C4-2B (cell line): ENCODE data around the gene PLEKHG4.

ENCODE experiments used
- CTCF ChIP-seq: fragments of 450-650 bp; conservative IDR thresholded peaks from 2 replicates; pipeline ENCODE4 v1.5.1; 2017; ENCODE audit warnings: mild to moderate bottlenecking
- ZFX ChIP-seq: fragments of 450-650 bp; IDR thresholded peaks from 2 replicates; pipeline ENCODE4 v1.6.1; 2017

DNA sequence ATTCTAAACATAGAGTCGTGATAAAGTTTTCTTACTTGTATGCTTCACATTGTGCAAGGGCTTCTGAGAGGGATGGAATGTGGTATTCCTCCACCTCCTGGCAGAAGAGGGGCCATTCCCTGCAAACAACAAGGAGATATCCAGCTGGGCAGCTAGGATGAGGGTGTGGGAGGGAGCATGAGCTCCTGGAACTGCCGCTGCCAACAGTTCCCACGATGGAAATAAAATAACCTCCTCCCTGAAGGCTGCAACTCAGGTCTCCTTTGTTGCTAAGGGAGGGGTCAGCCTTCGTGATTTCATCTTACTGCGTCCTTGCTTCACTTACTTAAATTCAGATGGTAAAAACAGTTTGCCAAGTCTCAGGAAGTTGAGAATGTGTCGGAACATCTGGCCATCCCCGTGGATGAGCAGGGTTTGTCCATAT, 15.6 kb downstream of the PLEKHG4 start:
- TF ChIP-seq CTCF (no peak), ZFX (no peak)
